Liver (tissue), 9 donors: ENCODE data around the gene TANC1. TPM values are rescaled to one million over a fixed set of nuclear protein-coding genes. Genes with fewer than 3 reads are reported as not detected.

Experiments used
- DNase-seq: peaks from one replicate; pipeline ENCODE4 v3.0.0-alpha.2; 2017; ENCODE audit warnings: low spot score
- H3K27ac ChIP-seq, 2 donors: one replicate each; pipeline ENCODE4 v1.7.0; 2013; ENCODE audit warnings: inconsistent platforms in 2 of 2, low read length in 2 of 2, control low read depth in 1 of 2, low read depth in 1 of 2, mild to moderate bottlenecking in 1 of 2
- H3K27me3 ChIP-seq, 4 donors: one replicate each; pipeline versions ENCODE4 v1.6.1 to v1.7.0; 2013; ENCODE audit warnings: low read length in 3 of 4, inconsistent platforms in 1 of 4, mild to moderate bottlenecking in 1 of 4, moderate library complexity in 1 of 4; ENCODE audit not compliant: control insufficient read depth in 4 of 4, insufficient read depth in 4 of 4
- H3K36me3 ChIP-seq, 4 donors: one replicate each; pipeline versions ENCODE4 v1.6.1 to v1.7.0; 2013; ENCODE audit warnings: low read length in 3 of 4, mild to moderate bottlenecking in 3 of 4, low read depth in 1 of 4, moderate library complexity in 1 of 4; ENCODE audit not compliant: control insufficient read depth in 4 of 4, insufficient read depth in 3 of 4
- H3K4me1 ChIP-seq, 4 donors: one replicate each; pipeline versions ENCODE4 v1.6.1 to v1.7.0; 2013; ENCODE audit warnings: low read length in 3 of 4, mild to moderate bottlenecking in 3 of 4, moderate library complexity in 1 of 4; ENCODE audit not compliant: control insufficient read depth in 4 of 4, insufficient read depth in 4 of 4
- H3K4me3 ChIP-seq, 3 donors: one replicate each; pipeline versions ENCODE4 v1.6.1 to v1.7.0; 2013; ENCODE audit warnings: low read length in 3 of 3, control low read depth in 1 of 3, low read depth in 1 of 3, mild to moderate bottlenecking in 1 of 3
- H3K9ac ChIP-seq, 2 donors: one replicate each; pipeline ENCODE4 v1.7.0; 2013; ENCODE audit warnings: low read length in 2 of 2, mild to moderate bottlenecking in 2 of 2, moderate library complexity in 2 of 2, control low read depth in 1 of 2, low read depth in 1 of 2
- H3K9me3 ChIP-seq, 4 donors: one replicate each; pipeline versions ENCODE4 v1.6.1 to v1.7.0; 2013; ENCODE audit warnings: low read length in 3 of 4; ENCODE audit not compliant: control insufficient read depth in 4 of 4
- ATF3 ChIP-seq: IDR thresholded peaks from 2 replicates; pipeline ENCODE4 v1.6.1; 2016; ENCODE audit warnings: antibody characterized with exemption
- CTCF ChIP-seq: fragments of 150-350 bp; IDR thresholded peaks from 2 replicates; pipeline ENCODE4 v1.5.1; 2017; ENCODE audit warnings: improper control_type of control experiment, low read depth, low read length; ENCODE audit not compliant: missing input control
- FOXA1 ChIP-seq: IDR thresholded peaks from 2 replicates; pipeline ENCODE4 v1.6.1; 2016; ENCODE audit warnings: antibody characterized with exemption
- FOXA2 ChIP-seq: IDR thresholded peaks from 2 replicates; pipeline ENCODE4 v1.6.1; 2016; ENCODE audit warnings: antibody characterized with exemption
- HNF4A ChIP-seq, 2 donors: conservative IDR thresholded peaks; 2 replicates each; pipeline ENCODE4 v1.6.1; 2016; ENCODE audit warnings: antibody characterized with exemption in 2 of 2, mild to moderate bottlenecking in 2 of 2
- HNF4G ChIP-seq: IDR thresholded peaks from 2 replicates; pipeline ENCODE4 v1.6.1; 2016; ENCODE audit warnings: antibody characterized with exemption
- JUND ChIP-seq, 2 donors: IDR thresholded peaks; 2 replicates each; pipeline ENCODE4 v1.6.1; 2016; ENCODE audit warnings: antibody characterized with exemption in 2 of 2
- MAX ChIP-seq: IDR thresholded peaks from 2 replicates; pipeline ENCODE4 v1.6.1; 2016; ENCODE audit warnings: antibody characterized with exemption
- NR2F2 ChIP-seq: IDR thresholded peaks from 2 replicates; pipeline ENCODE4 v1.6.1; 2016; ENCODE audit warnings: antibody characterized with exemption
- RAD21 ChIP-seq, 2 donors: IDR thresholded peaks; 2 replicates each; pipeline ENCODE4 v1.6.1; 2016; ENCODE audit warnings: antibody characterized with exemption in 2 of 2, mild to moderate bottlenecking in 2 of 2
- REST ChIP-seq: IDR thresholded peaks from 2 replicates; pipeline ENCODE4 v1.6.1; 2016; ENCODE audit warnings: antibody characterized with exemption, mild to moderate bottlenecking
- RXRA ChIP-seq, 2 donors: IDR thresholded peaks; 2 replicates each; pipeline ENCODE4 v1.6.1; 2017 to 2018; ENCODE audit warnings: antibody characterized with exemption in 2 of 2, mild to moderate bottlenecking in 1 of 2
- SP1 ChIP-seq: IDR thresholded peaks from 2 replicates; pipeline ENCODE4 v1.6.1; 2018; ENCODE audit warnings: antibody characterized with exemption, mild to moderate bottlenecking
- TAF1 ChIP-seq: conservative IDR thresholded peaks from 2 replicates; pipeline ENCODE4 v1.6.1; 2016; ENCODE audit warnings: antibody characterized with exemption, mild to moderate bottlenecking
- YY1 ChIP-seq: IDR thresholded peaks from 2 replicates; pipeline ENCODE4 v1.6.1; 2016; ENCODE audit warnings: antibody characterized with exemption, mild to moderate bottlenecking
- WGBS: extraction: QIAGEN DNeasy Blood & Tissue Kit; methylation state at CpG from one replicate; pipeline ENCODE4 v1.1.7; 2013; 5-methylcytosine and 5-hydroxymethylcytosine counted together
- polyA plus RNA-seq, 2 donors: library from polyadenylated mRNA; stranded (reverse) in 1 of 2; unstranded in 1 of 2; fragments of 200-250 nt in 1 of 2; fragments of >200 nt in 1 of 2; fragmentation: Nextera tagmentation in 1 of 2; extraction: Ambion mirVana in 1 of 2; gene quantifications; one replicate each; pipeline versions ENCODE4 v1.2.1 to v1.2.3, GENCODE V29; 2013 to 2015
- total RNA-seq, 2 donors: library from RNA; depleted of rRNA; stranded (reverse); fragments of >200 nt; gene quantifications; one replicate each; pipeline ENCODE4 v1.2.3, GENCODE V29; 2014
- donor health status: healthy.
- donor health status: healthy.
- donor health status: healthy.
- donor health status: healthy.
- donor health status: healthy.

Gene TANC1
- total and polyA plus RNA-seq, 4 donors, result 3.7 to 17.7 (median 5.2) TPM

- DNase-seq, result no peak
- TF ChIP-seq RXRA (IDR thresholded peaks at IDR 0.05), result no peak
- no peak for TF ChIP-seq MAX
- TF ChIP-seq ATF3, result no peak
- no peak for TF ChIP-seq FOXA1
- no peak for TF ChIP-seq FOXA2
- TF ChIP-seq RAD21 (IDR thresholded peaks at IDR 0.05), result no peak
- TF ChIP-seq NR2F2, result no peak
- no peak for TF ChIP-seq JUND (IDR thresholded peaks at IDR 0.05)
- TF ChIP-seq CTCF, result no peak
- no peak for TF ChIP-seq HNF4G
- TF ChIP-seq TAF1, result no peak
- TF ChIP-seq HNF4A (conservative IDR thresholded peaks at IDR 0.05), result no peak
- TF ChIP-seq SP1, result no peak
- no peak for TF ChIP-seq YY1
- H3K4me3 ChIP-seq, result no peak overlapping the region
- H3K27me3 ChIP-seq, result no peaks in the 10 kb centered on the region
- peaks cover 0 to 2% (median 0%) of the 10 kb centered on the region in 4 donors for H3K36me3 ChIP-seq
- H3K4me1 ChIP-seq, result no peaks in the 10 kb centered on the region
- no peaks in the 10 kb centered on the region for H3K9me3 ChIP-seq
- H3K27ac ChIP-seq, result no peak overlapping the region
- WGBS, result 84% methylated on average over 6 of the region's 6 CpGs
- no peak overlapping the region for H3K9ac ChIP-seq
Measured at GRCh38 chr2:159163930-159164329, 195.5 kb downstream of the TANC1 start.

GRCh38 chr2:159164457-159164911 lies 196.0 kb downstream of the TANC1 start:
- DNase-seq, result no peak
- Histone ChIP-seq H3K27ac (no peak overlapping the region), H3K36me3 (peaks cover 0 to 2% (median 0%) of the 10 kb centered on the region in 4 donors), H3K27me3 (no peaks in the 10 kb centered on the region), H3K4me1 (no peaks in the 10 kb centered on the region), H3K9ac (no peak overlapping the region), H3K4me3 (no peak overlapping the region), H3K9me3 (no peaks in the 10 kb centered on the region)
- WGBS, result 70% methylated on average over 3 of the region's 3 CpGs
- TF ChIP-seq NR2F2, result peak; percentile 62
- peak in 1 of 2 donors; percentile 27 for TF ChIP-seq RAD21 (IDR thresholded peaks at IDR 0.05)
- no peak for TF ChIP-seq REST
- TF ChIP-seq FOXA2, result no peak
- no peak for TF ChIP-seq YY1
- no peak for TF ChIP-seq FOXA1
